DND-41 (cell line): ENCODE measurements around the gene ATXN1.

Experiments used
- EZH2 ChIP-seq: IDR thresholded peaks from 3 replicates; pipeline ENCODE4 v1.6.1; 2012; ENCODE audit warnings: borderline replicate concordance, low read depth, mild to moderate bottlenecking, moderate library complexity, low read length, inconsistent platforms; ENCODE audit not compliant: severe bottlenecking
- TF ChIP-seq, protein P1 (sequence below): IDR thresholded peaks from 2 replicates; pipeline ENCODE4 v1.5.1; 2012; ENCODE audit warnings: borderline replicate concordance, low read length, moderate library complexity, mild to moderate bottlenecking; ENCODE audit not compliant: poor library complexity, severe bottlenecking; ENCODE audit errors: extremely low read depth

DNA sequence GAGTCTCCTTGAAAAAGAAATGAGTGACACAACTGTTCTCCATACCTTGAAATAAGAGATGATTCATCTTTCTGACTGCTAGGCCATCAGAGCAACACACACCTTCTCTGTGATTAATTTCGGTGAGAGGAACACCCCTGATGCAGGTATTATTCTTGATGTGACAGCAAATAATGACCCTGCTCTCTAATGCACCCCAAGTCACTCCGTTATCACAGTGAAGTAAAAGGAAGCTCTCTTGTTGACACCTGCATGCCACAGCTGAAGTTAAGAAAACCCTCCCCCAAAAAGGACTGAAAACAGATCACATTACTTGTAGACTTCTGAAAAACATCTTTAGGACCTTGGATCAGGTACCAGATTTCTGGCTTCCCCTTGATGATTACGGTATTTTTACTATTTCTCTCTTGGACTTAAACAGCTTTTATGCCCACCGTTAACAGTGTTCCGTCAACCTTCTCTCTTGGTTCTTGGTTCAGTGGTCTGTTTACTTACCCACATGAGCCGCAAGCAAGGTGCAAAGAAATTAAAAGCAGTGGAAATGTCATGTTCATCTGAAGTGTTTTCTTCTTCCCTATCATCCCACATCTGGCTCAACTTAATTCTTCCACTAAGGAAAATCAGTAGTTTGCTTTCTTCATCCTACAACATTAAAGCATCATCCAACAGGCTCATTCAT lies 273.1 kb downstream of the ATXN1 start:
- TF ChIP-seq, protein P1, sequence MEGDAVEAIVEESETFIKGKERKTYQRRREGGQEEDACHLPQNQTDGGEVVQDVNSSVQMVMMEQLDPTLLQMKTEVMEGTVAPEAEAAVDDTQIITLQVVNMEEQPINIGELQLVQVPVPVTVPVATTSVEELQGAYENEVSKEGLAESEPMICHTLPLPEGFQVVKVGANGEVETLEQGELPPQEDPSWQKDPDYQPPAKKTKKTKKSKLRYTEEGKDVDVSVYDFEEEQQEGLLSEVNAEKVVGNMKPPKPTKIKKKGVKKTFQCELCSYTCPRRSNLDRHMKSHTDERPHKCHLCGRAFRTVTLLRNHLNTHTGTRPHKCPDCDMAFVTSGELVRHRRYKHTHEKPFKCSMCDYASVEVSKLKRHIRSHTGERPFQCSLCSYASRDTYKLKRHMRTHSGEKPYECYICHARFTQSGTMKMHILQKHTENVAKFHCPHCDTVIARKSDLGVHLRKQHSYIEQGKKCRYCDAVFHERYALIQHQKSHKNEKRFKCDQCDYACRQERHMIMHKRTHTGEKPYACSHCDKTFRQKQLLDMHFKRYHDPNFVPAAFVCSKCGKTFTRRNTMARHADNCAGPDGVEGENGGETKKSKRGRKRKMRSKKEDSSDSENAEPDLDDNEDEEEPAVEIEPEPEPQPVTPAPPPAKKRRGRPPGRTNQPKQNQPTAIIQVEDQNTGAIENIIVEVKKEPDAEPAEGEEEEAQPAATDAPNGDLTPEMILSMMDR: no peak
- no peak for TF ChIP-seq EZH2
